Measurements from ENCODE around the gene FERMT3.

FERMT3 gene

GRCh38 chr11:64235437-64236161 is 29.1 kb downstream of the FERMT3 start:
- Histone ChIP-seq H2AFZ (no peak overlapping the region), H3K4me3 (ENCODE audit: low read depth, low read length) (peak overlapping the region; percentile 57), H3K36me3 (ENCODE audit: control insufficient read depth, insufficient read depth, low read length) (no peaks in the 10 kb centered on the region), H3K9ac (no peak overlapping the region), H3K4me2 (ENCODE audit: low read length) (peak overlapping the region; percentile 73), H3K79me2 (no peaks in the 10 kb centered on the region), H3K27me3 (ENCODE audit: control insufficient read depth, insufficient read depth, low read length) (no peaks in the 10 kb centered on the region), H3K27ac (peak overlapping the region; percentile 36), H3K4me1 (peaks cover 9% of the 10 kb centered on the region), H3K9me3 (ENCODE audit: control insufficient read depth, low read length) (no peaks in the 10 kb centered on the region)
- no peak for TF ChIP-seq CTCF (IDR thresholded peaks at IDR 0.05)

GRCh38 chr11:64237484-64237951 is 31.0 kb downstream of the FERMT3 start:
- Histone ChIP-seq H2AFZ (no peak overlapping the region), H3K4me2 (ENCODE audit: low read length) (peak overlapping the region; percentile 33), H3K27ac (peak overlapping the region; percentile 39), H3K36me3 (ENCODE audit: control insufficient read depth, insufficient read depth, low read length) (no peaks in the 10 kb centered on the region), H3K9me3 (ENCODE audit: control insufficient read depth, low read length) (no peaks in the 10 kb centered on the region), H3K79me2 (no peaks in the 10 kb centered on the region), H3K4me3 (ENCODE audit: low read depth, low read length) (peak overlapping the region; percentile 22), H3K27me3 (ENCODE audit: control insufficient read depth, insufficient read depth, low read length) (no peaks in the 10 kb centered on the region), H3K4me1 (peaks cover 10% of the 10 kb centered on the region), H3K9ac (no peak overlapping the region)
- TF ChIP-seq CTCF (IDR thresholded peaks at IDR 0.05), result no peak

GRCh38 chr11:64238076-64238475 is 31.6 kb downstream of the FERMT3 start:
- H3K27ac ChIP-seq, result peak overlapping the region; percentile 39
- H3K79me2 ChIP-seq, result no peaks in the 10 kb centered on the region
- no peak overlapping the region for H2AFZ ChIP-seq
- TF ChIP-seq CTCF (IDR thresholded peaks at IDR 0.05), result no peak
- H3K4me1 ChIP-seq, result peaks cover 12% of the 10 kb centered on the region
- no peak overlapping the region for H3K9ac ChIP-seq
- H3K4me3 ChIP-seq (ENCODE audit: low read depth, low read length), result peak overlapping the region; percentile 22
- H3K36me3 ChIP-seq (ENCODE audit: control insufficient read depth, insufficient read depth, low read length), result no peaks in the 10 kb centered on the region
- H3K27me3 ChIP-seq (ENCODE audit: control insufficient read depth, insufficient read depth, low read length), result no peaks in the 10 kb centered on the region
- H3K4me2 ChIP-seq (ENCODE audit: low read length), result peak overlapping the region; percentile 33
- H3K9me3 ChIP-seq (ENCODE audit: control insufficient read depth, low read length), result no peaks in the 10 kb centered on the region

- Histone ChIP-seq H3K4me2 (ENCODE audit: low read length) (no peak overlapping the region), H3K27me3 (ENCODE audit: control insufficient read depth, insufficient read depth, low read length) (no peaks in the 10 kb centered on the region), H3K4me3 (ENCODE audit: low read depth, low read length) (no peak overlapping the region), H3K36me3 (ENCODE audit: control insufficient read depth, insufficient read depth, low read length) (no peaks in the 10 kb centered on the region), H3K27ac (no peak overlapping the region), H2AFZ (no peak overlapping the region), H3K4me1 (peaks cover 12% of the 10 kb centered on the region), H3K9ac (no peak overlapping the region), H3K79me2 (no peaks in the 10 kb centered on the region), H3K9me3 (ENCODE audit: control insufficient read depth, low read length) (no peaks in the 10 kb centered on the region)
- no peak for TF ChIP-seq CTCF (IDR thresholded peaks at IDR 0.05)
Observed at GRCh38 chr11:64238999-64239398, 32.5 kb downstream of the FERMT3 start.

Measured in parathyroid adenoma (tissue), 2 donors.